ENCODE data around the gene GATB. TPM values are rescaled to one million over a fixed set of nuclear protein-coding genes. Genes with fewer than 3 reads are reported as not detected.

GATB gene
- total and polyA plus RNA-seq, 11 donors, result 32.8 to 182 (median 83.4) TPM

GRCh38 chr4:151674804-151675391 is 85.9 kb downstream of the GATB start:
- Histone ChIP-seq H3K4me1 (peaks cover 0 to 57% (median 8%) of the 10 kb centered on the region in 12 donors), H3K4me3 (peak overlapping the region in 10 of 12 donors; percentile 10 to 48 (median 38)), H3K27me3 (no peaks in the 10 kb centered on the region), H3K36me3 (peaks cover 0 to 15% (median 0%) of the 10 kb centered on the region in 9 donors), H3K27ac (peak overlapping the region in 10 of 12 donors; percentile 23 to 76 (median 66)), H3K9me3 (no peaks in the 10 kb centered on the region)
- WGBS, 4 donors, result 18 to 29% (median 25%) methylated on average over 13 to 19 of the region's 19 CpGs
- intact Hi-C loops (cut with DNase I), result loop anchor here in 1 of 10 donors (10.0 kb wide), 1 partner anchor 710 kb away; no protein-coding TSS in a partner anchor
- DNase-seq (peak in 3 of 5 donors; percentile 51 to 74 (median 61)), ATAC-seq (peak; percentile 70 to 79 (median 72))
- TF ChIP-seq CTCF (IDR thresholded peaks at IDR 0.05) (peak in 4 of 12 donors; percentile 13 to 36 (median 24)), POLR2A (IDR thresholded peaks at IDR 0.05) (no peak)

GRCh38 chr4:151673908-151674520 is 86.8 kb downstream of the GATB start:
- WGBS, 4 donors, result 34 to 45% (median 39%) methylated on average over 10 to 12 of the region's 12 CpGs
- Histone ChIP-seq H3K9me3 (no peaks in the 10 kb centered on the region), H3K36me3 (peaks cover 0 to 8% (median 0%) of the 10 kb centered on the region in 9 donors), H3K27me3 (no peaks in the 10 kb centered on the region), H3K4me1 (peaks cover 0 to 57% (median 8%) of the 10 kb centered on the region in 12 donors), H3K4me3 (peak overlapping the region in 7 of 12 donors; percentile 25 to 48 (median 40)), H3K27ac (peak overlapping the region in 7 of 12 donors; percentile 58 to 76 (median 67))
- ATAC-seq (peak in 3 of 4 donors; percentile 29 to 45 (median 42)), DNase-seq (no peak)
- TF ChIP-seq CTCF (IDR thresholded peaks at IDR 0.05) (no peak), POLR2A (IDR thresholded peaks at IDR 0.05) (no peak)
- intact Hi-C loops (cut with DNase I), result loop anchor here in 1 of 10 donors (10.0 kb wide), 1 partner anchor 711 kb away; no protein-coding TSS in a partner anchor

- Histone ChIP-seq H3K27ac (peak overlapping the region in 2 of 12 donors; percentile 67), H3K4me1 (peaks cover 0 to 59% (median 8%) of the 10 kb centered on the region in 12 donors), H3K4me3 (no peak overlapping the region), H3K27me3 (no peaks in the 10 kb centered on the region), H3K9me3 (no peaks in the 10 kb centered on the region), H3K36me3 (peaks cover 0 to 8% (median 0%) of the 10 kb centered on the region in 9 donors)
- TF ChIP-seq CTCF (IDR thresholded peaks at IDR 0.05), result no peak
- 87 to 97% (median 94%) methylated on average over 11 to 14 of the region's 14 CpGs for WGBS, 4 donors
- no peak for ATAC-seq
- intact Hi-C loops (cut with DNase I), result loop anchor here in 1 of 10 donors (10.0 kb wide), 1 partner anchor 712 kb away; no protein-coding TSS in a partner anchor
- DNase-seq, result no peak
Measured at GRCh38 chr4:151672996-151673395, 87.8 kb downstream of the GATB start.

GRCh38 chr4:151671541-151672059 is 89.2 kb downstream of the GATB start:
- DNase-seq (peak in 1 of 5 donors; percentile 51), ATAC-seq (peak in 3 of 4 donors; percentile 11 to 59 (median 56))
- intact Hi-C loops (cut with DNase I), result loop anchor here in 1 of 10 donors (10.0 kb wide), 1 partner anchor 713 kb away; no protein-coding TSS in a partner anchor
- H3K36me3 ChIP-seq, result peaks cover 0 to 8% (median 0%) of the 10 kb centered on the region in 9 donors
- H3K27me3 ChIP-seq, result no peaks in the 10 kb centered on the region
- H3K27ac ChIP-seq, result peak overlapping the region in 9 of 12 donors; percentile 9 to 67 (median 57)
- H3K9me3 ChIP-seq, result no peaks in the 10 kb centered on the region
- TF ChIP-seq CTCF (IDR thresholded peaks at IDR 0.05) (no peak), POLR2A (IDR thresholded peaks at IDR 0.05) (no peak)
- H3K4me3 ChIP-seq, result no peak overlapping the region
- 48 to 54% (median 51%) methylated on average over 11 to 14 of the region's 14 CpGs for WGBS, 4 donors
- H3K4me1 ChIP-seq, result peaks cover 0 to 67% (median 12%) of the 10 kb centered on the region in 12 donors

All from heart left ventricle (tissue), 16 donors.